ENCODE measurements around the gene ZC3H10. TPM values are rescaled to one million over a fixed set of nuclear protein-coding genes. Genes with fewer than 3 reads are reported as not detected.
A peak's percentile ranks its signal among the peaks of the same experiment; 100 is the strongest.

Gene ZC3H10
- total RNA-seq, 2 experiments from 2014 or later: 12.6 to 16.5 TPM

DNA sequence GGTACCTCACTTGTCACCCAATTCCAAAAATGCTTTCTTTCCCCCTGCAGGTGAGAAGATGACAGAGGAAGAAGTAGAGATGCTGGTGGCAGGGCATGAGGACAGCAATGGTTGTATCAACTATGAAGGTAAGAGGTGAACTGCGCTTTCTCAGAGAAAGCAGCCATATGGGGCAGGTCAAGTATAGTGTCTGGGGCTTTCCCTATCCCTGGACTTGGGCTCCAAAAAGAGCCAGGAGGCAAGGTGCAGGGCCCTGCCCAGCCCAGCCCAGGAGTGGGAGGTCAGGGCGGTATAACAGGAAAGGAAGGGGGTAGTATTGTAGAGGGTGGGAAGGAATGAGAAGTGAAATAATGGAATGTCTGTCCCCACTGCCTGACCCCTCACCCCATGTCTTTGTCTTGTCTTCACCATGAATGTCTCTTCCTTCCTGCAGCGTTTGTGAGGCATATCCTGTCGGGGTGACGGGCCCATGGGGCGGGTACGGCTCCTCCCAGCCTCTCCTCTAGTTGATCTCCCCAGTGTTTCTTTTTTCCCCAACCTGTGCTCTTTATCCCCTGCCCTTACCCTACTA, 42.2 kb downstream of the ZC3H10 start:
- peak; percentile 28 for DNase-seq (ENCODE audit: low spot score)
- BruUV-seq (replicated peaks): no TSS peak
- H2AFZ ChIP-seq (ENCODE audit: low read length): no peak overlapping the region
- no peaks in the 10 kb centered on the region for H3K9me2 ChIP-seq (ENCODE audit: insufficient read depth, low read length)
- intact Hi-C loops (cut with micrococcal nuclease; ENCODE audit: unreplicated experiment): no loop called here
- H3K27ac ChIP-seq (ENCODE audit: low read depth, low read length, poor library complexity, severe bottlenecking): peak overlapping the region; percentile 68
- peaks cover 74% of the 10 kb centered on the region for H3K36me3 ChIP-seq (ENCODE audit: insufficient read depth, low read length)
- H3K4me2 ChIP-seq (ENCODE audit: low read length): peak overlapping the region; percentile 98
- CTCF ChIA-PET (ENCODE audit: unreplicated experiment): no interaction called here
- POLR2A ChIA-PET: interaction anchor here (0.8 to 1.1 kb wide), 2 partner anchors 16 to 43 kb away, joined by 3 read pairs; no protein-coding TSS in a partner anchor
- H3K4me1 ChIP-seq (ENCODE audit: insufficient read depth, low read length, poor library complexity, severe bottlenecking): peaks cover 32% of the 10 kb centered on the region
- no peaks in the 10 kb centered on the region for H3K9me3 ChIP-seq (ENCODE audit: low read length)
- H3K4me3 ChIP-seq (ENCODE audit: low read depth, low read length, poor library complexity, severe bottlenecking): peak overlapping the region; percentile 98
- peaks cover 30% of the 10 kb centered on the region for H3K79me2 ChIP-seq (ENCODE audit: insufficient read depth, low read depth, low read length)
- TF ChIP-seq CTCF (conservative IDR thresholded peaks at IDR 0.05; ENCODE audit: low read length) (no peak), EZH2phosphoT487 (IDR thresholded peaks at IDR 0.05; ENCODE audit: borderline replicate concordance, low read depth, low read length) (no peak)
- H4K20me1 ChIP-seq (ENCODE audit: insufficient read depth, low read length): peaks cover 9% of the 10 kb centered on the region; the same call in 1 of the 2 replicates

- ChIA-PET POLR2A (interaction anchor here (0.8 to 1.9 kb wide), 4 partner anchors 15 to 44 kb away, joined by 3 to 4 read pairs (median 3); no protein-coding TSS in a partner anchor), CTCF (ENCODE audit: unreplicated experiment) (interaction anchor here (0.7 to 1.1 kb wide), 2 partner anchors 29 to 43 kb away, joined by 4 to 5 read pairs; partner anchors contain the start of gene ZC3H10)
- Histone ChIP-seq H4K20me1 (ENCODE audit: insufficient read depth, low read length) (peaks cover 9% of the 10 kb centered on the region; the same call in 1 of the 2 replicates), H2AFZ (ENCODE audit: low read length) (no peak overlapping the region), H3K27ac (ENCODE audit: low read depth, low read length, poor library complexity, severe bottlenecking) (peak overlapping the region; percentile 68), H3K9me2 (ENCODE audit: insufficient read depth, low read length) (no peaks in the 10 kb centered on the region), H3K36me3 (ENCODE audit: insufficient read depth, low read length) (peaks cover 75% of the 10 kb centered on the region), H3K4me2 (ENCODE audit: low read length) (peak overlapping the region; percentile 98), H3K79me2 (ENCODE audit: insufficient read depth, low read depth, low read length) (peaks cover 30% of the 10 kb centered on the region), H3K4me3 (ENCODE audit: low read depth, low read length, poor library complexity, severe bottlenecking) (peak overlapping the region; percentile 98), H3K4me1 (ENCODE audit: insufficient read depth, low read length, poor library complexity, severe bottlenecking) (peaks cover 32% of the 10 kb centered on the region), H3K9me3 (ENCODE audit: low read length) (no peaks in the 10 kb centered on the region)
- intact Hi-C loops (cut with micrococcal nuclease; ENCODE audit: unreplicated experiment): no loop called here
- no TSS peak for BruUV-seq (replicated peaks)
- DNase-seq (ENCODE audit: low spot score): no peak
- no peak for TF ChIP-seq CTCF (conservative IDR thresholded peaks at IDR 0.05; ENCODE audit: low read length)
- no peak for TF ChIP-seq EZH2phosphoT487 (IDR thresholded peaks at IDR 0.05; ENCODE audit: borderline replicate concordance, low read depth, low read length)
Measured at GRCh38 chr12:56160894-56161689, 43.0 kb downstream of the ZC3H10 start.

Data from OCI-LY7 (cell line).